Testis (tissue), 3 donors: ENCODE measurements around the gene FKBP8. TPM values are rescaled to one million over a fixed set of nuclear protein-coding genes. Genes with fewer than 3 reads are reported as not detected.

Experiments
- DNase-seq: peaks from one replicate; pipeline ENCODE4 v3.0.0-alpha.2; 2019
- H3K27ac ChIP-seq, 2 donors: fragments of 200-600 bp; sonication (generic); one replicate each; pipeline ENCODE4 v1.5.1; 2019
- H3K27me3 ChIP-seq: fragments of 200-600 bp; sonication (generic); one replicate; pipeline ENCODE4 v1.5.1; 2019
- H3K36me3 ChIP-seq: fragments of 200-600 bp; sonication (generic); one replicate; pipeline ENCODE4 v1.5.1; 2017; ENCODE audit warnings: low read depth; ENCODE audit errors: missing control alignments
- H3K4me1 ChIP-seq: fragments of 200-600 bp; sonication (generic); one replicate; pipeline ENCODE4 v1.5.1; 2019
- H3K4me3 ChIP-seq, 2 donors: fragments of 200-600 bp; sonication (generic); one replicate each; pipeline ENCODE4 v1.5.1; 2017 to 2019
- H3K9me3 ChIP-seq: fragments of 200-600 bp; sonication (generic); one replicate; pipeline ENCODE4 v1.5.1; 2017
- POLR2A ChIP-seq: fragments of 450-650 bp; IDR thresholded peaks from one replicate; pipeline ENCODE4 v1.6.1; 2017; ENCODE audit warnings: antibody characterized with exemption, mild to moderate bottlenecking, moderate library complexity
- WGBS, 2 donors: methylation state at CpG; one replicate each; pipeline ENCODE4 v1.1.5; 2018; 5-methylcytosine and 5-hydroxymethylcytosine counted together
- intact Hi-C: fragments of 100-400 bp; cut with DNase I; formaldehyde crosslinking; loops from one replicate; pipeline ENCODE4 v1.15.1; 2023; ENCODE audit warnings: low total_unique reads
- polyA plus RNA-seq: library from polyadenylated mRNA; stranded (reverse); fragments of 350-450 nt; fragmentation: Illumina TruSeq; extraction: RNeasy Lipid Tissue Mini Kit (QIAGEN cat#74804); gene quantifications from one replicate; pipeline ENCODE4 v1.2.3, GENCODE V29; 2014; ENCODE audit warnings: low read depth, low replicate concordance; ENCODE audit not compliant: insufficient read depth
- total RNA-seq, 2 donors: library from RNA; depleted of rRNA; stranded (reverse); fragments of >200 nt; gene quantifications; one replicate each; pipeline ENCODE4 v1.2.3, GENCODE V29; 2016
- TF ChIP-seq, protein P1 (sequence below), 3 experiments: fragments of 450-650 bp in 2 of 3; fragments of 200-600 bp in 1 of 3; sonication (generic) in 1 of 3; IDR thresholded peaks; one replicate each; pipeline ENCODE4 v1.5.1; 2016 to 2019; ENCODE audit warnings: antibody characterized with exemption in 3 of 3, mild to moderate bottlenecking in 2 of 3, moderate library complexity in 1 of 3

The FKBP8 gene
- total and polyA plus RNA-seq, 3 donors from 2014 or later: 571 to 614 (median 587) TPM

DNA sequence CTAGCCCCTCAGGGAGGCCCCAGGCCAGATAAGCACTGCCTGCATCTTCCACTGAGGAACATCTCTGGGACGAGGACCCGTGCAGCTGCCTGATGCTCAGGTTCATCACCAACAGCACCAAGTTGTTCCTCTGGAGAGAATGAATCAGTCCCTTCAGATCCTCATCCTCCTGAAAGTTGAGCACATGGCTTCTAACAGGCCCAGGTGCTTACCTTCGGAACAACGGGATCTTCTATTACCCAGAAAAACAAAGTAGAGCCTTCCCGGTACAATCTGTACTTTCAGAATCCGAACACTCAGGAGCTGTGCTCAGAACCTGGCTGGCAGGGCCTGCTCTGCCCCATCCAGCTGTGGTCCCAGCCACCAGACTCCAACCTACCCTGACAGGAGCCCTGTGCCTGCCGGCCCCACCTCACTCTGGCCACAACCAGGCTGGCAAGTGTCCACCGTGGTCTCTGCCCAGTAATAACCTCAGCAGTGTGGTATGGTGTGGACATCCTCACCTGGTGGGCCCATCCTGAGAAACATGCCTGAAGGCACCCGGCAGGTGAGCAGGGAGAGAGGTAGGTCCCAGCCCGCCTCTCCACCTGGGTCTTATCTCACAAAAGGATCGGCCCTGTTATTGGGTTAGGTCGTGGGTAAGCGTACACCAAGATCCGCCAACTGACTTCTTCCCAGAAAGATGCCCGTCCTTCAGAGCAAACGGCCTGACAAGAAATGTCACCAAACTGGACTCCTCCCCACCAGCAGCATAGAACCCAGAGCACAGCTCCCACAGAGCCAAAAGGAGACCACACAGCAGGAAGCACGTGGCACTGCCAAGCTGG lies 55.6 kb downstream of the FKBP8 start:
- Histone ChIP-seq H3K27ac (peak overlapping the region; percentile 25 to 29), H3K36me3 (no peaks in the 10 kb centered on the region), H3K4me1 (peaks cover 75% of the 10 kb centered on the region), H3K4me3 (no peak overlapping the region), H3K27me3 (no peaks in the 10 kb centered on the region), H3K9me3 (no peaks in the 10 kb centered on the region)
- intact Hi-C loops: no loop called here
- TF ChIP-seq, protein P1, sequence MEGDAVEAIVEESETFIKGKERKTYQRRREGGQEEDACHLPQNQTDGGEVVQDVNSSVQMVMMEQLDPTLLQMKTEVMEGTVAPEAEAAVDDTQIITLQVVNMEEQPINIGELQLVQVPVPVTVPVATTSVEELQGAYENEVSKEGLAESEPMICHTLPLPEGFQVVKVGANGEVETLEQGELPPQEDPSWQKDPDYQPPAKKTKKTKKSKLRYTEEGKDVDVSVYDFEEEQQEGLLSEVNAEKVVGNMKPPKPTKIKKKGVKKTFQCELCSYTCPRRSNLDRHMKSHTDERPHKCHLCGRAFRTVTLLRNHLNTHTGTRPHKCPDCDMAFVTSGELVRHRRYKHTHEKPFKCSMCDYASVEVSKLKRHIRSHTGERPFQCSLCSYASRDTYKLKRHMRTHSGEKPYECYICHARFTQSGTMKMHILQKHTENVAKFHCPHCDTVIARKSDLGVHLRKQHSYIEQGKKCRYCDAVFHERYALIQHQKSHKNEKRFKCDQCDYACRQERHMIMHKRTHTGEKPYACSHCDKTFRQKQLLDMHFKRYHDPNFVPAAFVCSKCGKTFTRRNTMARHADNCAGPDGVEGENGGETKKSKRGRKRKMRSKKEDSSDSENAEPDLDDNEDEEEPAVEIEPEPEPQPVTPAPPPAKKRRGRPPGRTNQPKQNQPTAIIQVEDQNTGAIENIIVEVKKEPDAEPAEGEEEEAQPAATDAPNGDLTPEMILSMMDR (IDR thresholded peaks at IDR 0.05): peak in 1 of 3 experiments; percentile 51
- TF ChIP-seq POLR2A: no peak
- 61 to 73% methylated on average over 12 to 17 of the region's 17 CpGs for WGBS, 2 donors
- DNase-seq: peak; percentile 74

DNA sequence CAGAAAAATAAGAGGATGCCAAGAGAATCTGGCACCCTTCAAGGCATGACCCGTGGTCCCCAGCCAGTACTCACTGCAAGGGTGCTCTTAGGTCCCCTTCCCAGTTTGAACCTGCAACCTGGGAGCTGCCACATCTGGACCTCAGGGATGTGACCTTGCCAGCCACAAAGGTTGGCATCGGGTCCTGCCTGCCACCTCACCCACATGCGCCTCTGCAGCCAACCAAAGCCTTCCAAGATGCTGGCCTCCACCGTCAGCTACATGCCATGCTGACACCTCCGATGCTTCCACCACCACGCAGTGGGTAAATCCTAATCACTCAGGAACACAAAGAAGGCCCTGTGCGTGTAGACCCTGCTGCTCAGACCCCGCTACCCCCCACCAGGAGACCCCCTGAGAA lies 56.6 kb downstream of the FKBP8 start:
- intact Hi-C loops: no loop called here
- no peak for DNase-seq
- TF ChIP-seq, protein P1 (IDR thresholded peaks at IDR 0.05): no peak
- no peak for TF ChIP-seq POLR2A
- Histone ChIP-seq H3K36me3 (no peaks in the 10 kb centered on the region), H3K4me3 (no peak overlapping the region), H3K4me1 (peaks cover 66% of the 10 kb centered on the region), H3K27ac (no peak overlapping the region), H3K9me3 (no peaks in the 10 kb centered on the region), H3K27me3 (no peaks in the 10 kb centered on the region)
- 94 to 96% methylated on average over 6 to 8 of the region's 8 CpGs for WGBS, 2 donors

DNA sequence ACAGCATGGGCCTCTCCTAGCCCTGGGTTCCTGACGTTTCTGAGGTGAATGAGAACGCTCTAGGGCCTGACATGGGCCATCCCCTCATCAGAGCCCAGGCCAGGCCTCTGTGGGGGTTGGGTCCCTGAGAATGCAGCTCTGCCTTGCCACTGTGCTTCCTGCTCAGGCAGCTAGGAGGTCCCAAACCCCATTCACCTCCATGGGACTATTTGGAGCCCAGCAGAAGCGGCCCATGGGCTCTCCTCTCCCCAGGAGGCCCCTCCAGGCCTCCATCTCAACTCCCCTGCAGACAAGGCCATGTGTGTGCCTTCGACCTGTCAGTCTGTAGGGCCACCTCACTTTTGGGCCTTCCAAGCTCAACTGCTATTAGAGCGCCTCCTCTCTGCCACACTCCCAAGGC lies 58.4 kb downstream of the FKBP8 start:
- no peak for DNase-seq
- intact Hi-C loops: no loop called here
- Histone ChIP-seq H3K36me3 (no peaks in the 10 kb centered on the region), H3K27me3 (no peaks in the 10 kb centered on the region), H3K9me3 (no peaks in the 10 kb centered on the region), H3K4me3 (no peak overlapping the region), H3K27ac (no peak overlapping the region), H3K4me1 (peaks cover 59% of the 10 kb centered on the region)
- TF ChIP-seq POLR2A: no peak
- TF ChIP-seq, protein P1 (IDR thresholded peaks at IDR 0.05): no peak
- 80 to 95% methylated on average over 5 of the region's 5 CpGs for WGBS, 2 donors

DNA sequence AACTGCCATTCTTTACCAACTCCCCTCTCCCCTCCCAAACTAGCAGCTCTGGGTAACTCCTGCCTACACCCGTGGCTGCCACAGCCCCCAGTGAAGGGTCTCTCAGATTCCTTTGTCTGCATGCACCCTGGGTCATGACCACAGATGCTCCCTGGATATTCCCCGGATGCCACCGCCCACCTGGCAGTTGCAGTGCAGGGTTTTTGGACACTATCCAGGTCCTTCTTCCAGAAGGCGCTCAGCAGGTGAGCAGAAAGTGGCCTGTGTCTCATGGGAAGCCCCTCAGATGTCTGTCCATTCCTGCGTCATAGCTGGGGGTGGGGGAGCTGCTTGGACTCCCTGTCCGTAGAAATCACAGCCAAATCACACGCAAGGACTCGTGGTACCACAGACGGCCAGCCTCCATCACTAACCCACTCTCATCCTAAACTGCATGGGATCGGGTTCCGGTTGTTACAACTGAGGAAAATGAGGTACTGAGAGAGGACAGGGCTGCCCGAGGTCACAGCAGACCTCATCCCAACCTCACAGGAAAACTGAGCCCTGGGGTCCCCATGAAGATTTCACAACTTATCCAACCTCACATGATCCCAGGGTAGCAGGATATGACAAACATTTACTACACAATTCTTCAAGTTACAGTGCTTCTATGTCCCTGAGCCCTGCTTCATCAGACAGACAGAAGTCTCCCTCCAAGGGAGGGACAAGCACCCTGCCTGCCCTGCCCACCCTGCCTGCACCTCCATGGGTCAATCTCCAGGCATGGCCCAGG lies 60.1 kb downstream of the FKBP8 start:
- TF ChIP-seq, protein P1 (IDR thresholded peaks at IDR 0.05): no peak
- TF ChIP-seq POLR2A: no peak
- Histone ChIP-seq H3K9me3 (no peaks in the 10 kb centered on the region), H3K36me3 (no peaks in the 10 kb centered on the region), H3K27me3 (no peaks in the 10 kb centered on the region), H3K27ac (no peak overlapping the region), H3K4me1 (peaks cover 57% of the 10 kb centered on the region), H3K4me3 (no peak overlapping the region)
- intact Hi-C loops: no loop called here
- DNase-seq: no peak
- 77 to 87% methylated on average over 12 of the region's 12 CpGs for WGBS, 2 donors

Other genes starting within 250 kb of the FKBP8 start
- gene LSM4, start 220.5 kb downstream of the FKBP8 start, total RNA-seq: 100 to 1,000 TPM; 212 to 241 TPM
- 196 TPM for gene LSM4, start 220.5 kb downstream of the FKBP8 start, polyA plus RNA-seq
- 10 to 100 TPM; 12.4 to 16.2 TPM for gene PGPEP1, start 203.0 kb downstream of the FKBP8 start, total RNA-seq
- 10.8 TPM for gene PGPEP1, start 203.0 kb downstream of the FKBP8 start, polyA plus RNA-seq
- gene GDF15, start 157.4 kb downstream of the FKBP8 start, total RNA-seq: 1 to 10 TPM in 1 of 2 donors, under 1 TPM in 1; 0.93 to 2.5 TPM
- 1.0 TPM for gene GDF15, start 157.4 kb downstream of the FKBP8 start, polyA plus RNA-seq
- gene LRRC25, start 146.0 kb downstream of the FKBP8 start, total RNA-seq: 1 to 10 TPM; 1.6 to 4.0 TPM
- 3.4 TPM for gene LRRC25, start 146.0 kb downstream of the FKBP8 start, polyA plus RNA-seq
- gene SSBP4, start 124.2 kb downstream of the FKBP8 start, total RNA-seq: 100 to 1,000 TPM in 1 of 2 donors, 10 to 100 TPM in 1; 90.3 to 118 TPM
- 80.5 TPM for gene SSBP4, start 124.2 kb downstream of the FKBP8 start, polyA plus RNA-seq
- gene ISYNA1, start 105.4 kb downstream of the FKBP8 start, total RNA-seq: 1,000 to 10,000 TPM in 1 of 2 donors, 100 to 1,000 TPM in 1; 1,000 to 1,122 TPM
- gene ISYNA1, start 105.4 kb downstream of the FKBP8 start, polyA plus RNA-seq: 493 TPM
- 10 to 100 TPM; 75.8 to 76.1 TPM for gene ELL, start 21.5 kb downstream of the FKBP8 start, total RNA-seq
- 48.0 TPM for gene ELL, start 21.5 kb downstream of the FKBP8 start, polyA plus RNA-seq
- gene KXD1, start 14.3 kb upstream of the FKBP8 start, total RNA-seq: 100 to 1,000 TPM; 124 to 133 TPM
- 163 TPM for gene KXD1, start 14.3 kb upstream of the FKBP8 start, polyA plus RNA-seq
- gene UBA52, start 28.3 kb upstream of the FKBP8 start, total RNA-seq: 100 to 1,000 TPM; 475 to 508 TPM
- 1,038 TPM for gene UBA52, start 28.3 kb upstream of the FKBP8 start, polyA plus RNA-seq
- 10 to 100 TPM; 44.3 to 58.7 TPM for gene REX1BD, start 45.2 kb upstream of the FKBP8 start, total RNA-seq
- gene REX1BD, start 45.2 kb upstream of the FKBP8 start, polyA plus RNA-seq: 14.5 TPM
- 1 to 10 TPM; 4.3 to 5.3 TPM for gene CRLF1, start 63.2 kb upstream of the FKBP8 start, total RNA-seq
- 8.7 TPM for gene CRLF1, start 63.2 kb upstream of the FKBP8 start, polyA plus RNA-seq
- gene TMEM59L, start 69.3 kb upstream of the FKBP8 start, total RNA-seq: 1 to 10 TPM; 4.3 to 7.0 TPM
- gene TMEM59L, start 69.3 kb upstream of the FKBP8 start, polyA plus RNA-seq: 4.5 TPM
- 10 to 100 TPM; 16.5 to 32.3 TPM for gene KLHL26, start 93.5 kb upstream of the FKBP8 start, total RNA-seq
- 10.6 TPM for gene KLHL26, start 93.5 kb upstream of the FKBP8 start, polyA plus RNA-seq
- gene CRTC1, start 140.1 kb upstream of the FKBP8 start, total RNA-seq: 10 to 100 TPM; 28.1 to 32.1 TPM
- 15.6 TPM for gene CRTC1, start 140.1 kb upstream of the FKBP8 start, polyA plus RNA-seq
- 1 to 10 TPM; 3.8 to 7.1 TPM for gene COMP, start 247.7 kb upstream of the FKBP8 start, total RNA-seq
- 23.4 TPM for gene COMP, start 247.7 kb upstream of the FKBP8 start, polyA plus RNA-seq